ENCODE measurements around the gene WDFY3. TPM values are rescaled to one million over a fixed set of nuclear protein-coding genes. Genes with fewer than 3 reads are reported as not detected.

Gene WDFY3
- total and polyA plus RNA-seq, 7 donors = 3.2 to 54.2 (median 38.2) TPM

GRCh38 chr4:84897516-84897915, 69.0 kb downstream of the WDFY3 start:
- H3K4me1 ChIP-seq = peaks cover 5% of the 10 kb centered on the region
- no peaks in the 10 kb centered on the region for H3K27me3 ChIP-seq (ENCODE audit: insufficient read depth in 3 of 3, low read length in 2 of 3)
- TF ChIP-seq CTCF (IDR thresholded peaks at IDR 0.05) = no peak
- WGBS, 3 donors = 97 to 100% (median 97%) methylated on average over 6 of the region's 6 CpGs
- no peaks in the 10 kb centered on the region for H3K9me3 ChIP-seq
- DNase-seq (no peak), ATAC-seq (no peak)
- H3K4me3 ChIP-seq = no peak overlapping the region
- H3K36me3 ChIP-seq (ENCODE audit: insufficient read depth in 1 of 2, low read depth in 1 of 2) = peaks cover 0 to 9% of the 10 kb centered on the region in 2 donors
- intact Hi-C loops (cut with DNase I) = no loop called here
- no peak overlapping the region for H3K27ac ChIP-seq

- no peak for ATAC-seq
- peaks cover 0 to 3% of the 10 kb centered on the region in 2 donors for H3K36me3 ChIP-seq (ENCODE audit: insufficient read depth in 1 of 2, low read depth in 1 of 2)
- WGBS, 3 donors = 91 to 96% (median 93%) methylated on average over 1 of the region's 1 CpG
- peaks cover 15% of the 10 kb centered on the region for H3K4me1 ChIP-seq
- H3K27me3 ChIP-seq (ENCODE audit: insufficient read depth in 3 of 3, low read length in 2 of 3) = no peaks in the 10 kb centered on the region
- H3K4me3 ChIP-seq = no peak overlapping the region
- no peak for TF ChIP-seq CTCF (IDR thresholded peaks at IDR 0.05)
- intact Hi-C loops (cut with DNase I) = no loop called here
- H3K9me3 ChIP-seq = no peaks in the 10 kb centered on the region
- H3K27ac ChIP-seq = no peak overlapping the region
- DNase-seq = no peak
Observed at GRCh38 chr4:84895283-84895682, 71.2 kb downstream of the WDFY3 start.

- Histone ChIP-seq H3K27me3 (ENCODE audit: insufficient read depth in 3 of 3, low read length in 2 of 3) (no peaks in the 10 kb centered on the region), H3K4me1 (peaks cover 15% of the 10 kb centered on the region), H3K27ac (no peak overlapping the region), H3K36me3 (ENCODE audit: insufficient read depth in 1 of 2, low read depth in 1 of 2) (peaks cover 0 to 3% of the 10 kb centered on the region in 2 donors), H3K4me3 (no peak overlapping the region), H3K9me3 (no peaks in the 10 kb centered on the region)
- TF ChIP-seq CTCF (IDR thresholded peaks at IDR 0.05) = no peak
- WGBS, 3 donors = 95 to 98% (median 97%) methylated on average over 10 of the region's 10 CpGs
- ATAC-seq (no peak), DNase-seq (no peak)
- intact Hi-C loops (cut with DNase I) = no loop called here
Observed at GRCh38 chr4:84894621-84895020, 71.9 kb downstream of the WDFY3 start.

GRCh38 chr4:84892950-84893349, 73.5 kb downstream of the WDFY3 start:
- 92 to 100% (median 93%) methylated on average over 1 of the region's 1 CpG for WGBS, 3 donors
- H3K36me3 ChIP-seq (ENCODE audit: insufficient read depth in 1 of 2, low read depth in 1 of 2) = peaks cover 0 to 3% of the 10 kb centered on the region in 2 donors
- intact Hi-C loops (cut with DNase I) = no loop called here
- no peaks in the 10 kb centered on the region for H3K27me3 ChIP-seq (ENCODE audit: insufficient read depth in 3 of 3, low read length in 2 of 3)
- no peaks in the 10 kb centered on the region for H3K9me3 ChIP-seq
- H3K27ac ChIP-seq = no peak overlapping the region
- ATAC-seq (no peak), DNase-seq (no peak)
- TF ChIP-seq CTCF (IDR thresholded peaks at IDR 0.05) = no peak
- peaks cover 15% of the 10 kb centered on the region for H3K4me1 ChIP-seq
- no peak overlapping the region for H3K4me3 ChIP-seq

- TF ChIP-seq CTCF (IDR thresholded peaks at IDR 0.05) = no peak
- Histone ChIP-seq H3K36me3 (ENCODE audit: insufficient read depth in 1 of 2, low read depth in 1 of 2) (peaks cover 0 to 1% of the 10 kb centered on the region in 2 donors), H3K4me3 (no peak overlapping the region), H3K27me3 (ENCODE audit: insufficient read depth in 3 of 3, low read length in 2 of 3) (no peaks in the 10 kb centered on the region), H3K27ac (no peak overlapping the region), H3K4me1 (peaks cover 12% of the 10 kb centered on the region), H3K9me3 (no peaks in the 10 kb centered on the region)
- peak in 1 of 4 donors; percentile 65 for ATAC-seq
- WGBS, 3 donors = 95 to 98% (median 96%) methylated on average over 2 of the region's 2 CpGs
- intact Hi-C loops (cut with DNase I) = no loop called here
- no peak for DNase-seq
Observed at GRCh38 chr4:84887824-84888223, 78.7 kb downstream of the WDFY3 start.

All from psoas muscle (tissue), 8 donors.